CD4-positive, alpha-beta T cell treated with Interferon alpha-2 for 1 hour (primary cell): ENCODE data around the gene ZNF362.

ENCODE experiments used
- DNase-seq, 2 donors: peaks; one replicate each; pipeline ENCODE4 v3.0.0-alpha.2; 2020 to 2022

ZNF362 gene

GRCh38 chr1:33330906-33331305 is 74.6 kb downstream of the ZNF362 start:
- DNase-seq, result no peak

GRCh38 chr1:33331444-33332356 is 75.4 kb downstream of the ZNF362 start:
- no peak for DNase-seq

DNA sequence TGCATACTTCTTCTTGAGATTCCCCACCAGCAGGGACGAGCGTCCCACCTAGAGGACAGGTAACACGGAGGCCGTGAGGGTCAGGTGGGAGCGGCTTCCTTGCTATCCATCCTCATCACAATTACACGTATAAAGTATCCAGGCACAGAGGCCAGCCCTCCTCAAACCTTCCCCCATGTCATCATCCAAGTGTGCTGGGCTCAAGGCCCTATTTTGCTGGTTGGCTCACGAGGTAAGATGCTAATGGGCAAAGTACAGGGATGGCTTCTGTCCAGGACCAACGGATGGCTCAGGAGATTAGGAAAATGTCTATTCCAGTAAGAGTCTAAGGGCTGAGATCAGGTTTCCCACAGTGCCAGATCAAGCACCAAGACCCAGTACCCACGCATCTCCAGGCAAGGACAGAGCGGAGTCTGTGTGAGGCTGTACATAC is 76.1 kb downstream of the ZNF362 start:
- DNase-seq, result no peak

DNA sequence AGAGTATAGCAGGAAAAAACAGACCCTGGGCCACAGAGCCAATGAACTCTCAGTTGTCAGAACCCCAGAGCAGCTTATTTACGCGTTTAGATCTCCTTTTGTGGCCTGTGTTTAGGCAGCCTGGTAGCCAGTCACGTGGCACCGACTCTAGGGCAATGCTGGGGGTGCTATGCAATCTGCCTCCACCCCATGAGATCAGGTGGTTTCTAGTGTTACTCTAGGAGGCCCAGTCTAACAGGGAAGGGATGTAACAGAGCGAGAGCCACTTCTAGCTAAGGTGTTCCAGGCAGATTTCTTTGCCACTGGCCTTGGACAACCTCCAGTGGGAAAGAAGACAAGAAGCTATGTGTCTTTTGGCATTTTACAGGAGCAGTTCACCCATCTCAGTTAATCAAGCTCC is 76.6 kb downstream of the ZNF362 start:
- no peak for DNase-seq

GRCh38 chr1:33334081-33334552 is 77.8 kb downstream of the ZNF362 start:
- DNase-seq, result no peak

GRCh38 chr1:33335020-33335419 is 78.7 kb downstream of the ZNF362 start:
- DNase-seq, result no peak

DNA sequence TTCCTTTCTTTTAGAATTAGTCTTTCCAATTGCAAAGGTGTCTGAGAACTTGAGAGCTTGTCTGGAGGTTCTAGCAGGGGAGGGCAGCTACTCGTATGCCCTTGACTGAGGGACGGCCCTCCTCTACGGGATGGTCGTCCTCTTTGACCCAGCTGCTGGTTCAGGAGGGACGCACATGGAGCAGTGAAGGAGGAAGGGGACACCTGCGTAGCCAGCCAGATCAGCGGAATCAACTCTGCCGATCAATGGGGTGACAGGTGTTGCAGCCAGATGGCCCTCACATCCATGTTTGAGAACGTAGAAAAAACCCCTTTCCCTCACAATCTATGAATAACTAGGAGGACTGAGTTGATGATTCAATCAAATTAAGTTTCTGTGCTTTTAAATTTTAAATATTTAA is 80.3 kb downstream of the ZNF362 start:
- DNase-seq, result no peak

DNA sequence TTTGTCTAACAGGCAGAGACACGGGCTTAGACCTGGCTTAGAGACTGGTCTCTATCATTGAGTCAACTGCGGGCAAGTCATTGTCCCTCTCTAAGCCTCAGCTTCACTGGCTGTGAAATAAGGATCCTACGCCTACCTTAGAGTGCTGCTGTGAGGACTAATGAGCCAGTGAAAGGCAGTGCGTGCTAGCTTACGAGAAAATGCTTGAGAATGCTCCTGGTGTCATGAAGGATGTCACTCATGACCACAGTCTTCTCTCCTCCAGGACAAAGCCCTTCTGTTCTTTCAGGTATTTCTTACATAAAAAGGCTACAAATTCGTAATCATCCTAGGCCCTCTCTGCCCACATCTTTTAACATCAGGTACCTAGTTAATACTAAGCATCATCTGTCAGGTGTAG is 81.1 kb downstream of the ZNF362 start:
- no peak for DNase-seq

- no peak for DNase-seq
Measured at GRCh38 chr1:33338048-33338439, 81.8 kb downstream of the ZNF362 start.

GRCh38 chr1:33338440-33339211 is 82.3 kb downstream of the ZNF362 start:
- DNase-seq, result peak in 1 of 2 donors; percentile 17

DNA sequence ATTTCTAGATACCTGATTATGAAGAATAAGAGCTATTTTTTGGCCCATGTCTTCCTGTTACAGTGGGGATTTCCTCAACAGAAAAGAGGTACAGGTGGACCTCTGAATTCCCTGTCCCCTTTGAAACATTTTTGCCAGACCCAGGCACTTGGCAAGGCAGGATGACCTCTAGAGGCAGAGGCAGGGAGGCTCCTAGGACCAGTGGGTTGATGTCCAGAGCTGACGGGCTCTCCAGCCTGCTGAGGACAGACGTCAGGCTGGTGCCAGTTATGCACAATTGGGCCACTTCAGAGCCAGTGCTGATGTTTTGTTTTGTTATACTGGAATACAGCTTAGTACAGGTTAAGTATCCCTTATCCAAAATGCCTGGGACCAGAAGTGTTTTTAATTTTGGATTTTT is 83.1 kb downstream of the ZNF362 start:
- DNase-seq, result no peak

DNA sequence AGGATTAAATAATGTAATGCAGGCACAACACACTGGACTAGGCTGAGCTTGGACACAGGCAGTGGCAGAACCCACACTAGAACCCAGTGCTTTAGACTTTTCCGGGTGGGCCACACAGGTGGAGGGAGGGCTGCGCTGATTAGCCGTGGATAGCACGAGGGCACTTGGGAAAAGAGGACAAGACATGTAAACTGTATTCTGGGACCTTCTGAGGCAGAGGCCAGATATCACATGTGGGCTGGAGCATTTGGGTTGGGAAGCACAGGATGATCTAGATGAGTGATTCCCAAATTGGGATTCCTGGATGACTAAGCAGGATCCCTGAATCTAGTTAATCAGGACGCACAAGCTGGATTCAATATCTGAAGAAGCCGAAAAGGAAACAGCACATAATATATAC is 84.9 kb downstream of the ZNF362 start:
- no peak for DNase-seq

GRCh38 chr1:33342041-33342723 is 85.9 kb downstream of the ZNF362 start:
- DNase-seq, result no peak

GRCh38 chr1:33343539-33343938 is 87.2 kb downstream of the ZNF362 start:
- no peak for DNase-seq

DNA sequence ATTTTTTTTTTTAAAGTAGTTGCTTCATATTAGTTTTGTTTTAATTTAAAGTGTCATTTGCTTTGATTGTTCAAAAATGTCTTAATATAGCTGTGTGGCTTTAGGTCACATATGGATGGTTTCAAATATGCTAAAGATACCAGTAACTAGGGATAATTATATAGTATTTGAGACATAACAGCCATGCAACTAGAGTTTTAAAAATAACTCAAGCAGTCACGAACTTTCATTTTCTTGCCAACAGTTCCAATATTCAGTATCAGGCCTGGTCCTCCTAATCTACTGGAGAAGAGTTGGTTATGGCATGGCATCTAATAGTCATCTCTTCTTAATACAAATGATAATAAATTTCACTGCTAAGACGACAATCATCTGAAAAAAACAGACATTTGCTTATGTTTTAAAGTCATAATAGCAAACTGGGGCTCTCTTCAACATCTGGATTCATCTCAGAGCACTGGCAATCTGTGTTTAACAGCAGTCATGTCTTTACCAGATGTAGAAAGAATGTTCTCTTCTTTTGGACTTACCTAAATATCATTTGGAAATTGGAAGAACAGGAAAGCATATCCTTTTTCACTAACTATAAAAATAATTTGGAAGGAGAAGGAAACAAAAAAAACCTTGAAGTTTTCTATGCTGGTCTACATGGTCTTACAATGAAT is 88.7 kb downstream of the ZNF362 start:
- no peak for DNase-seq

DNA sequence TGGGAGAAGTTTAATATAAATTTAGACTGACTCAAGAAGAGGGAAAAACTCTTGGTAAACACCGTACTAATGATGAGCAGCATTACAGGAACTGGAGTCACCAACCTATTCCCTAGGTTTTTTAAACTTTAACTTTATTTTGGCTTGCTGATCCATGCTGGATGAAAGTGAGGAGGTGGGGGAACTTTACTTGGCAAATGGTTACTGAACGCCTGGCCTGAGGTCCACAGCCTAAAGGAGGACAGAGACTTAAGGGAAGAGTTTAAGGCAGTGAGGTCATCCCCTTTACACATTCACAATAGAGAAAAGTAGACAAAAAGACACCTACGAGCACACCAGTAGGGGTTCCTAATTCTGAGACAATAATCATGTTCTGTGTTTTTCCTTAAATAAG is 90.2 kb downstream of the ZNF362 start:
- no peak for DNase-seq

DNA sequence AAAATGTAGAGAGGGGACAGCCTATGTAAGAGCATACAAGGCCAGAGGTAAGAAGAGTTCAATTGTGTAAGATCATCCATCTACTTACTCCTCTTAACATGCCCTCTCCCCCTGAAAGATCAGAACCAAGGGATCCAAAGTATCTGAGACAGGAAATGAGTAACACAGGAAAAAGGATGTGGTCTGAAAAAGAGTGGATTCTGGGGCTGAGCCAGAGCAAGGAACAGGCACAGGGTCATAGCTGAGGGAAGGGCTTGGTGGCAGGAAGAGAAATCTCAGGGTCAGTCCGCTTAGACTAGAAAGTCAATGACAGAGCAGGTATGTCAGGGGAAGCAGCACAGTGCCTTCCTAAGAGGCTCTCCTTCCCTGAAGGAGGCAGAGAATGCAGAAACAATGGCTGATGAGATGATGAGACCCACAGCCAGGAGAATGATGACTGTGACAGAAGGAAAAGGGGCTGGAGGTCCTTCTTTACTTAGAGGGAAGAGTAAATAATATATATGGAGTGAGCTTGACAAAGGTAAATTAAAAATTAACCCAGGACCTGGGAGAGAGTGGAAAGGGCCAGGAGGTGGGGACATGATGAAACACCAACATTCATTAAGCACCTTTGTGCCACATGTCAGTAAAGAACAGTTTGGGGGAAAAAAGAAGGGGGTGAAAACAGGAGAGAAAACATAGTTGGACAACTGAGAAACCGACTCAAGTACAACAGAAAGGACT is 90.8 kb downstream of the ZNF362 start:
- no peak for DNase-seq

- DNase-seq, result no peak
Measured at GRCh38 chr1:33347650-33347992, 91.3 kb downstream of the ZNF362 start.

- DNase-seq, result no peak
Measured at GRCh38 chr1:33348194-33348593, 91.9 kb downstream of the ZNF362 start.

DNA sequence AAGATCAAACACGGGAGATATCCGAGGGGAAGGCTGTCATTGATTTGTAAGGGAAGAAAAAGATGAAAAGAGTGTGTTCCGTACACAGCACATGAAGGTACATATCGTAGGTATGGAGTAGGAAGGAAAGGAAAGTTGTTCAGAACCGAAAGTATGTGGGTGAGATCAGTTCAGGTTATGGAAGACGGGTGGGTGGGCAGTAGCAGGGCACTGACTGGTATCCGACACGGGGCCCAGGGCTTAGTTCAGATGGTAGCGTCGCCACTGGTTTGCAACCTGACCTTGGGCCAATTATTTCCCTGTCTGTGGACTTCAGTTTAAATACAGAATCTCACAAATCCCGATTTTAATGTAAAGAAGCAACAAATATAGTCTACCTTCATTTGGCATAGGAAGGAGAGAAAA is 92.4 kb downstream of the ZNF362 start:
- DNase-seq, result peak in 1 of 2 donors; percentile 22

GRCh38 chr1:33349081-33349759 is 92.9 kb downstream of the ZNF362 start:
- DNase-seq, result peak; percentile 27 to 55
